Measurements from ENCODE around the gene TTLL6.

Gene TTLL6

GRCh38 chr17:48757524-48757961 lies 59.5 kb downstream of the TTLL6 start:
- no peak for DNase-seq

GRCh38 chr17:48756830-48757251 lies 60.2 kb downstream of the TTLL6 start:
- no peak for DNase-seq

GRCh38 chr17:48755356-48755755 lies 61.7 kb downstream of the TTLL6 start:
- no peak for DNase-seq

DNA sequence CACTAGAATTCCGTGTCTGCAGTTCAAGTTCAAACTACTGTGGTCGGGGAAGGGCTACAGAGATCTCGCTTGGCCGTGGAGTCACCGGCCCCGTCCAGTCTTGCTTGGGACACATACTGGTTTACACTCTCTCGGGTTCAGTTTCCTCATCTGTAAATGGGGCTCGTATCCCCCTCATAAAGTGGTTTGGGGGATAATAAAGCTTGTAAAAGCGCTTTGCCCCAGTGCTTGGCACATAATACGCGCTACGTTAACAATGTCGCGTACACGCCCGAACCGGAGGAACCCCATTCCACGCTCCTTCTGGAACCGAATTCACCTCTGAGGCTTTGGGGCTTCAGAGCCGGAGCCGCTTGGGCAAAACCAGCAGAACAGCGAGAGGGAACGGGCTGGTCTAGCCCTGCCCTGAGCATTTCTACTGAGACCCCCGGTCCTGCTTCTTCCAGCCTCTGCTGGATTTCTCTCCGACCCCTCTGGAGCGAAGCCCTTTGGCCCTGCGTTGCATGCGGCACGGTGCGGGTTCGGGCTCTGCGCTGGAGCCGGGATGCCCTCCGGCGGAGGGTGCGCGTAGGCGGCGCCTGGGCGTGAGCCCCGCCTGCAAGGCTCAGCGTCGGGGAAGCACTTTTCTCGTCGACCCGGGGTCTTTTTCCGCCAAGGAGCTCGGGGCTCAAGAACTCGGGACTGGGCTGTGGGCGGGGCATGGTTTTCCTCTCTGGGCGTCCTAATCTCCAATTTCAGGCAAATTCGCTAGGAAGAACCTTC lies 62.3 kb downstream of the TTLL6 start:
- DNase-seq, result no peak

- no peak for DNase-seq
These were observed 63.1 kb downstream of the TTLL6 start for GRCh38 chr17:48753794-48754499.

DNA sequence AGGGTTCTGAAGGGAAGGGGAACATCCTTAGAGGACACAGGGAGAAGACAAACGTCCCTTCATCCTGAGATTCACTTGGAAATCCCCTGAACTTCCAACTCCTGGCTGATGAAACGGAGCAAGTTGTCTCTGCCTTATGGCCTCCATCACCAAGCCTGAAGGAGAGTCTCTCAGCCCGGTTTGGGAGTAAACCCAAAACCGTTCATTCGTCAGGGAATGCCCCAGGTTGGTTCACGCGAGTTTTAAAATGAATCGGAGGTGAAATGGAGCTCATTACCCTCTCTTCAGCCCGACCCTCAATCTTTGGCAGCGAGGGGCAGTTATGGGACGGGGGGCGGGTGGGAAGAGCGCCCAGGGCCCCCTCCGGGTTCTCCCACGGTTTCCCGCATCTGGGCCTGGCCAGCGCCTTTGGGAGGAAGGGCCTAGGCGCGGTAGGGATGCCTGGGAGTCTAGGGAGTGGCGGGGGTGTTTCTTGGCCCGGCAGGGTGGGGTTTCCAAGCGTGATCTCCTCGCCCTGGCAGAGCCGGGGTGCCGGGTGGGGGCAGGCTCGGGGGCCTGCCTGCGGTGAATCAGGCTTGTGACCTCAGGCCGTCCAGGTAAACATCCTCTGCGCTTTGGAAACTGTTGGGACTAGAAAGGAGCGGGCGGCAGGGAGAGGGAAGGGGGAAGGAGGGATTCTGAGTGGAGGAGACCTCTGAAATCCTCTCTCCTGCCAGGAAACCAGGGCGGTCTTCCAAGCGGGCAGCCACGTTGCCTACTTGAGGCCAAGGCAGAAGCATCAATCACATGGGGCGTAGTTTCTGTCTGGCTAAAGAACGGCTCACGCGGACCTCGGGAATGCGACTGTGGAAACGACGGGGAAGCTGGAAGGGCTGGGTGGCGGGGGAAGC lies 64.4 kb downstream of the TTLL6 start:
- no peak for DNase-seq

DNA sequence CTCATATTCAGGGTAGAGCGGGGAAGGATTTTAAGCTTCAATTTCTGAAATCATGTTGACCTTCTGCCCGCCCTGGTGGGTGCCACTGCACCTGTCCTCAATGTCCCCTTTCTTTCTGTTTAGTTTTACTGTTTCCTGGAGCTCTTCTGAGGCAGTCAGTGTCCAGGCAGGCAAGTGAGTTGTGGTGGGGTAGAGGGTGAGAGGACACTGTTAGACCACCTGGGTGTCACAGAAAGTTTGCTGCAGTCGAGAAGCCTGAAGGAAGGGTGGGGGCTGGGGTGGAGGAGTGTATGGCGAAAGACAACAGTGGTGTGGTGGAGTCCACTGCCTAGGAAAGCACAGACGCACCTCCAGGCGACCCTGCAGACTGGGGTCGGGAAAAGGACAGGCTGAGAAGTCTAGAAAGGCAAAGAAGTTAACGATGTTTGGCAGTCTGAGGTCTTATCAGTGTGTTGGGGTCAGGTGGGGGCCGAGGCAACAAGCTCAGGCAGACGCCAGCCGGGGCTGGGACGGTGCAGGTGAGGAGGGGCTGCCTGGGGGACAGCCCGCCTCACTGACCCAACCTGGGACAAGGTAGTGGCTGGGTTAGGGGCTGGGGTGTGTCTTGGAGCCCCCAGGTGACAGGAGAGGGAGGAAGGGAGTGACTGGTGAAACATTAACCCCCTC lies 65.2 kb downstream of the TTLL6 start:
- DNase-seq, result no peak

DNA sequence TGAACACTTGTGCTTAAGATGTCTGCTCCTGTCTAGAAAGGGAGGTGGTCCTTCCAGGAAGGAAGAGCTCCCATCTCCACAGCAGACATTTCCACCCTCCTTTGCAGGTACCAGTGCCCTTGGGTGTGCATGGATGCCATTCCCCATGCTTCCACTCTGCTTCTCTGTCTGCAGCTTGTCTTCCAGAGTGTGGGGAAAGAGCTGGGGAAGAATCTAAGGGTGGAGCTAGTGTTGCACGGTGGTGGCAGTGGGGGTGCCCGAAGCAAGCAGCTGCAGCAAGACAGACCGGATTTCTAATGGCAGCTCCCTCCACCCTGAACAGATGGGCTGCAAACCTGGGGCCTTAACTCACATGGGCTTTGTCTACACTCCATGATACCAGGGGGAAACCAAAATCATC lies 65.9 kb downstream of the TTLL6 start:
- DNase-seq, result no peak

DNA sequence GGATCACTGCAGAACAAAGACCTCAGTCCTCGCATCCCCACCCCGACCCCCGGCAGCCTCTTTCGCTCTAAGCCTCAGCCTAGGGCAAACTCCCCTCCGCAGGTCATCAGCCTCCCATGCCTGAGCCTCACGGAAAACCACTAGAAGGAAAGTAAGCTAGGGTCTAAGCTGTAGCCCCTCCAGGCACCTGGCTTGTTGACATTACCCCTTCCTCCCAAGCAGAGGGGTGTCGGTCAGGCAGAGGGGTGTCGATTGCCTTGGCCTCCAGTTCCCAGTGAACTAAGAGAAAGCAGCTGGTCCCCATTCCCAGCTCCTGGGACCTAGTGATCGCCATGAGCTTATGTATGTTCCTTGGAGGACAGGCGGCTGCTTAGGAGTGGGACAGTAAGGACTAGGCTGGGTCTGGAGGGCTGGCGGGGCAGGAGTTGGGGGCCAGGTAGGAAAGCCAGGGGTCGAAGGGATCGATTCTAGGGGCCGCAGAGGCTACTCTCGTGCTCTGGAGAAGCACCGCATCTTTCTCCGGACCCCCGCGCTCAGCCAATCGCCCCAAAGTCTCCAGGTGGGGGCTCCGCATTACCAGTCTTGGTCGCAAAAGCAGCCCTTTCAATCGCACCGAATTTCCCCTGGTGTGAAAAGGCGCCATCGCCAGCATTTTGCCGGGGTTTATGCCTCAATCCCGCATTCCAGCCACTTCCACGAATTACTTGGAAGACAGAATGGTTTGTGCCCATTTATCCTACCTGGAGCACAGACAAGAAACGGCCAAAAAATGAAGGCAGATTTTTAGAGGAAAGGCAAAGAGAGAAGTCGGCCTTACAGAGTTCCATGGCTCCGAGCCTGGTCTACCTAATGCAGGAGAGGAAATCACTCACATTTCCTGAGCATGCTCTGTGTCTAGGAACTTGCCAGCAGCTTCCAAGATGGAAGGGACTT lies 67.1 kb downstream of the TTLL6 start:
- no peak for DNase-seq

DNA sequence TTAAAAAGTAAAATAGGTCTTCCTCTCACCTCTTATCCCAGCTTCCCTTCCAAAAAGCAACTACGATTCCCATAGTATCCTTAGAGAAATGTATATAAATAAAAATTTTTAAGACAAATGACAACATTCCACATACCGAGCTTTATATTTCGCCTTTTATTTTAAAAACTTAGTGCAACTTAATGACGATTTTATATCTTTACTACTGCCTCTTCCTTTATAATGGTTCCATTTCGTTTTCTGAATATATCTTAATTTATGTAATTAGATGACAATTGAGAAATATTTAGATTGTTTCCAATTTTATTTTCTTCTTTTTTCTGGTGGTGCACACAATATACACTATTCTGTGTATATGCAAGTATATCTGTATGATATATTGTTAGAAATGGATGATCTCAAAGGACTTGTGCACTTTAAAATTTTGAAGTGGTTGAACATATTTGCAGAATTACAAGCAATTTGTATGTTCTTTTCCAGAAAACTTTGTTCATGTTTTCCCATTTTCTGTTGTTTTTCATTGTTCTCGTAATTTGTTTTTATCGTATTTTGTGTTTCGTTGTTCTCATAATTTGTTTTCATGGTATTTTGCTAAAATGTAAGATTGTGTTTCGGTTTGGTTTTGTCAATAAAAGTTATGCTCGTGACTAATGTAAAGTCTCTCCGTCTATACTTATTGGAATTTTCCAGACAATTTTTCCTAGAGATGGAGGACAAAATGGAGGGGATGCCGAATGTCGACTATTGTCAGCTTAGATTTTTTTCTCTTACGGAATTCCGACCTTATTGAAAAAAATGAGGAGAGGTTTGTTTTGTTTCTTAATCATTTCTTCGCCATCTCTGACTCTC lies 68.1 kb downstream of the TTLL6 start:
- no peak for DNase-seq

DNA sequence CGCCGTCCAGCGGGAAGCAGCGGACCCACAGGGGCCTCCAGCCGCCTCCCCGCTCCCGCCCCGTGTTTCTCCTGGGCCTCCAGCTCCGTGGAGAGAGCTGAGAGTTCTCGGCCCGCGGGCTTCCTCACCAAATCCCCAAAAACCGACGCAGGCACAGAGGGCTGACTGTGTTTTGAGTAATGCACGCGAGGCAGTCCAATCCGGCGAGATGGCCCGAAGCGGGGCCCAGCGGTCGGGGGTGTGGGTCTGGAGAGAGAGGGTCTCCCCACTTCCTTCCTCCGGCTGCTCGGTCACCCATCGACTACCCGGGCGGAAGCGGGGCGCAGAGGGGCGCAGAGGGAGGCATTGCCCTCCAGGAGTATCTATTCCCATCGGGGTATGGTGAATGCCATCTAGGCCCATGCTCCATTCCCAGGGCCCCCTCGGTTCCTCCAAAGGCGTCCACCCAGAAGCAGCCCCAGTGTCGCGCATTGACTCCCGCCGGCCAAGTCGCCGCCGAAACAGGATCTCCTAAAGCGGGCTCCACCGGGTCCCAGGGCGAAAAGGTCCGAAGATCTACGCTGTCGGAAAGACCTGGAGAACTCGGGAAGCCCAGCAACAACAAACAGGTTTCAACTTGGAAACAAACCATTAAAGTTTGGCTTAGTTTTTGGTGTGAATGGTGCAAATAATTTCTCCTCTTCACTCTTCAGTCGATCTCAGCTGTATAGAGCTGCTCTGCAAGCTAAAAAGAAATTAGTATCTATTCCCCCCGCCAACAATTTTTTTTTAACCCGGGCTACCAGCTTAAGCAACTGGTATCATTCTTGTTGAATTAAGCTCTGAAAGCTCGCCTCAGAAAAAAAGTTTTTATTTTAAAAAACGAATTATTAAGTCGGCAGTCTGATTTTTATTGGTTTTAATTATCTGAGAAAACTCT lies 69.3 kb downstream of the TTLL6 start:
- DNase-seq, result no peak

GRCh38 chr17:48746916-48747444 lies 70.0 kb downstream of the TTLL6 start:
- DNase-seq, result no peak

DNA sequence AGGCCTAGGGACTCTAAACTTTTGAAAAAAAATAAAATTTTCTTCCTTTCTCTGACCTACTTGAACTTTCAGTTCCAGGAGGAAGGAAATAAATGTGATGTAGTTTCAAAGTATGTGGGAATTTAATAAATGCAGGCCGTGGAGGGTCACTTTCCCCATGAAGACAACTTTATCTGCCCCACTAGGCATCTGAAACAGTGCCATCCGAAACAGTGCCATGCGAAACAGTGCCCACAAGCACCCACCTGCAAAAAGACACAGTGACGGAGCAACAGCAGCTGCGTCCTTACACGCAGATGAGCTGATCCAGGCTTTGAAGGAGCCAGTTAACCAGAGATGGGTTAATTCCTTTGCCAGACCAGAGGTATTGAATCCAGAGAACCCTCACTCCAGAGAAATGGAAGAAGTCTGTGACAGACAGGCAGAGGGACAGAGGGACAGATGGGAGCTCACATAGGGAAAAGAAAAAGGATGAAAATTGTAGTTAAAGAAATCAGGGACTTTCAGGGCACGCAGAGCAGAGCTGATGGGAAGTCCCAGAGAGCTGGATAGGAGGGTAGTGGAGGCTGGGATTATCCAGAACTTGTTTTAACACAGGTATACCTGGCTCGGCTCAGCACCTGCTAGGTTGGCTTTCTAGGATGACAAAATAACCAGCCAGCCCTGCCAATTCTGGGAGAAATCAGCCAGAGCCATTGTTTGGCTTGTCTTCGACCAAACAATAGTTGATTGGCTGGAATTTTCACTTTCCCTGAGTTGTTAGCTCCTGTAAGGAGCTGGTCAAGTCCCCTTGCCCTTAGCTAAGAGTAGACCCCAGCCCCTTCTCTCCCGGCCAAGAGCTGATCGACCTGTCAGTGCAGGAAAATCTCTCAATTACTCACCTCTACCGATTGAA lies 71.4 kb downstream of the TTLL6 start:
- DNase-seq, result no peak

GRCh38 chr17:48740537-48740936 lies 76.5 kb downstream of the TTLL6 start:
- DNase-seq, result no peak

DNA sequence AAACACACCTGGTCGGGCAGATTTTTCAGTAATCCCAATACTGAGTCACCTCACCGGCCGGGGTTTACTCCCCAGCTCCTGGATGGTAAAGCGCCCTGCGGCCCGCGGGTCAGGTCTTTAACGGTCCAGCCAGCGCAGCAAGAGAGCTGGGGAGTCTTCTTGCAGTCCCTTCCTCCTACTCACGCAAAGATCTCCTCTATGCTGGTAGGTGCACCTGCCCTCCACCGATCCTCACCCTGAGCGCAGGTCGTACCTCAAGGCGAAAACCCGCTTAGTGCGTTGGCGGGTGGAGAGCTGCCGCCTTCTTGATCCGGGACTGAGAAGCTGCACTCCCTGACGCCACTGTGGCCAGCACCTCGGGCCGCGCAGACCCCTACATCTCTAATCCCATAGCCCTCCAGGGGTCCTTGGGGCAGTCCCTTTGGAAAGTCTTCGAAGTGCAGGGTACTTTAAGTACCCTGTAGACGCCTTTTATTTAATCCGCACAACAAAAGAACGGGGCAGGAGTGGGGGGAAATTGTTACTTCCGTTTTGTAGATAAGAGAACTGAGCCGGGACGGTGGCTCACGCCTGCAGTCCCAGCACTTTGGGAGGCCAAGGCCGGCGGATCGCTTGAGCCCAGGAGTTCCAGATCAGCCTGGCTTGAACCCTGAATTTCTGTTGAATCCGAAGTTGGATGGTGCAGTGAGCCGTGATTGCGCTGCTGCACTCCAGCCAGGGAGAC lies 78.1 kb downstream of the TTLL6 start:
- no peak for DNase-seq

DNA sequence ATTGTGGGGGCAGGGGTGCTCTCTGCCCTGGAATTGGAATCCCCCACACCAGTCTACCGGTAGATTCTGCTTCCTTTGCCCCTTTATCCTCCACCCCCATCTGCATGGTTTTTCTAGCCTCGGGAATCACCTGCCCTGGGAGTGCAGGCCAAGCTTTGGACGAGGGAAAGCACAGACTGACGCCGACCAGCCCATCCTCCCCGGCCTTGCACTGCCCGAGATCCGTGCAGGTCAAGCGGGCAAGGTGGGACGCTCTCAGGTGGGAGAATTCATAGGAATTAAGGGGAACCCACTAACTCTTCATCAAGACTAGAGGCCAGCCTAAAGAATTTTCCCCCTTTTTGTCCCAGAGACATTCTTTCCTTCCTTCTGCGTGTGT lies 78.6 kb downstream of the TTLL6 start:
- DNase-seq, result no peak

DNA sequence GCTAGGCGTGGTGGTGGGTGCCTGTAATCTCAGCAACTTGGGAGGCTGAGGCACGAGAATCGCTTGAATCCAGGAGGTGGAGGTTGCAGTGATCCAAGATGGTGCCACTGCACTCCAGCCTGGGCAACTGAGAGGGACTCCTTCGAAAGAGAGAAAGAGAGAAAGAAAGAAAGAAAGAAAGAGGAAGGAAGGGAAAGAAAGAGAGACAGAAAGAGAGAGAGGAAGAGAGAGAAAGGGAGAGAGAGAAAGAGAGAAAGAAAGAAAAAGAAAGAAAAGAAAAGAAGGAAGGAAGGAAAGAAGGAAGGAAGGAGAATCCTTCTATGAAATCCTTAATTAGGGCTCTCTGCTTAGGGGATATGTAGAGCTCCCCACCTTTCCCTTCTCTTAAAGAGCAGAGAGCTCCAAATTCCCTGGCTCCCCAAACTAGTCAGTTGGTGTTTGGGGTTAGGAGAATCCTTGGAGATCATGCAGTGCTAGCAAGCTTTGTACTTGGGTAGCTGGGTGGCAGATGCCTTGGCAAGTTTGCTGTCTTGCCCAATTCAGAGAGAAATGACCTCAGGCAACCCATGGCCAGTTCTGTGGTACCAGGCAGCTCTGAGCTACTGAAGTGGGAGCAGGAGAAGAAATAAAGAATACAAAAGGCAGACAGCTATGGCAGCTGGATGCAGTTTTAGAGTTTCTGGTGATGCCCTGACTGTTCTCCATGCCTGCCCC lies 79.5 kb downstream of the TTLL6 start:
- DNase-seq, result no peak

All from NCI-H146 (cell line).